ENCODE results near the gene TMEM14B.
"Not testable (repeated sequence)": the region's sequence is repeated elsewhere in the genome, so short reads cannot be mapped to it uniquely, and the experiment has no call there.

Gene TMEM14B

GRCh38 chr6:10733151-10733715, 14.4 kb upstream of the TMEM14B start:
- TF ChIP-seq ZNF565 (CRISPR knock-in tag; conservative IDR thresholded peaks at IDR 0.05; ENCODE audit: low read depth) (no peak), RARB (CRISPR knock-in tag; IDR thresholded peaks at IDR 0.05) (no peak), ISL1 (CRISPR knock-in tag; IDR thresholded peaks at IDR 0.05) (no peak), OSR1 (CRISPR knock-in tag; IDR thresholded peaks at IDR 0.05) (no peak), TOX (CRISPR knock-in tag; IDR thresholded peaks at IDR 0.05; ENCODE audit: borderline replicate concordance) (no peak), GLIS3 (CRISPR knock-in tag; IDR thresholded peaks at IDR 0.05) (no peak)
- no peak; the same call in 2 of the 3 replicates for ATAC-seq

GRCh38 chr6:10733863-10734262, 13.7 kb upstream of the TMEM14B start:
- ATAC-seq, result no peak
- no peak for TF ChIP-seq CREB5 (CRISPR knock-in tag; IDR thresholded peaks at IDR 0.05; ENCODE audit: low read depth)
- no peak for TF ChIP-seq PATZ1 (CRISPR knock-in tag; IDR thresholded peaks at IDR 0.05; ENCODE audit: borderline replicate concordance)
- TF ChIP-seq RARB (CRISPR knock-in tag; IDR thresholded peaks at IDR 0.05), result no peak
- no peak for TF ChIP-seq CSRNP3 (CRISPR knock-in tag; IDR thresholded peaks at IDR 0.05)

GRCh38 chr6:10736731-10737130, 10.9 kb upstream of the TMEM14B start:
- TF ChIP-seq BACH2 (CRISPR knock-in tag; IDR thresholded peaks at IDR 0.05; ENCODE audit: borderline replicate concordance) (no peak), SNAI2 (CRISPR knock-in tag; IDR thresholded peaks at IDR 0.05) (no peak), POU6F1 (CRISPR knock-in tag; IDR thresholded peaks at IDR 0.05; ENCODE audit: borderline replicate concordance, low read depth) (no peak), PATZ1 (CRISPR knock-in tag; IDR thresholded peaks at IDR 0.05; ENCODE audit: borderline replicate concordance) (no peak), ZNF8 (CRISPR knock-in tag; IDR thresholded peaks at IDR 0.05) (no peak), TOX (CRISPR knock-in tag; IDR thresholded peaks at IDR 0.05; ENCODE audit: borderline replicate concordance) (no peak), CSRNP3 (CRISPR knock-in tag; IDR thresholded peaks at IDR 0.05) (no peak), PPARA (CRISPR knock-in tag; IDR thresholded peaks at IDR 0.05; ENCODE audit: borderline replicate concordance) (no peak), RARB (CRISPR knock-in tag; IDR thresholded peaks at IDR 0.05) (no peak), ZNF565 (CRISPR knock-in tag; conservative IDR thresholded peaks at IDR 0.05; ENCODE audit: low read depth) (no peak), ZC3H10 (CRISPR knock-in tag; IDR thresholded peaks at IDR 0.05) (no peak), ZFP3 (CRISPR knock-in tag; IDR thresholded peaks at IDR 0.05) (no peak), ARNTL (CRISPR knock-in tag; IDR thresholded peaks at IDR 0.05; ENCODE audit: borderline replicate concordance, low read depth) (no peak)
- ATAC-seq, result no peak

- TF ChIP-seq POU6F1 (CRISPR knock-in tag; IDR thresholded peaks at IDR 0.05; ENCODE audit: borderline replicate concordance, low read depth) (no peak), ZNF70 (CRISPR knock-in tag; IDR thresholded peaks at IDR 0.05) (no peak), ZNF565 (CRISPR knock-in tag; conservative IDR thresholded peaks at IDR 0.05; ENCODE audit: low read depth) (no peak), TCF4 (CRISPR knock-in tag; IDR thresholded peaks at IDR 0.05; ENCODE audit: borderline replicate concordance) (no peak), GLIS3 (CRISPR knock-in tag; IDR thresholded peaks at IDR 0.05) (no peak)
- no peak for ATAC-seq
Measured at GRCh38 chr6:10740061-10740460, 7.5 kb upstream of the TMEM14B start.

- not testable (repeated sequence) for ATAC-seq
Measured at GRCh38 chr6:10741643-10742042, 6.0 kb upstream of the TMEM14B start.
